Heart left ventricle (tissue), 16 donors: ENCODE data around the gene CNBD2. TPM values are rescaled to one million over a fixed set of nuclear protein-coding genes. Genes with fewer than 3 reads are reported as not detected.
"Not testable (repeated sequence)": the region's sequence is repeated elsewhere in the genome, so short reads cannot be mapped to it uniquely, and the experiment has no call there.

ENCODE experiments used
- ATAC-seq, 4 donors: fragments of 200-7000 bp; cut with Tn5 transposase; one replicate each; pipeline ENCODE4 v1.9.1; 2020 to 2022; ENCODE audit warnings: moderate library complexity in 4 of 4, mild to moderate bottlenecking in 3 of 4, moderate number of reproducible peaks in 1 of 4
- DNase-seq, 5 donors: peaks; one replicate each; pipeline ENCODE4 v3.0.0-alpha.2; 2020
- H3K27ac ChIP-seq, 12 donors: fragments of 200-600 bp; sonication (generic) in 4 of 12; one replicate each; pipeline versions ENCODE4 v1.5.0 to v1.8.0; 2016 to 2022; ENCODE audit warnings: mild to moderate bottlenecking in 2 of 12
- H3K27me3 ChIP-seq, 9 donors: fragments of 200-600 bp; sonication (generic) in 2 of 9; one replicate each; pipeline versions ENCODE4 v1.5.1 to v1.8.0; 2016 to 2022; ENCODE audit warnings: mild to moderate bottlenecking in 3 of 9
- H3K36me3 ChIP-seq, 9 donors: fragments of 200-600 bp; sonication (generic) in 2 of 9; one replicate each; pipeline versions ENCODE4 v1.5.0 to v1.8.0; 2018 to 2022; ENCODE audit warnings: mild to moderate bottlenecking in 2 of 9
- H3K4me1 ChIP-seq, 12 donors: fragments of 200-600 bp; sonication (generic) in 4 of 12; one replicate each; pipeline versions ENCODE4 v1.5.0 to v1.8.0; 2016 to 2022; ENCODE audit warnings: mild to moderate bottlenecking in 3 of 12
- H3K4me3 ChIP-seq, 12 donors: fragments of 200-600 bp; sonication (generic) in 4 of 12; one replicate each; pipeline versions ENCODE4 v1.5.0 to v1.8.0; 2017 to 2022; ENCODE audit warnings: mild to moderate bottlenecking in 9 of 12, moderate library complexity in 4 of 12
- H3K9me3 ChIP-seq, 12 donors: fragments of 200-600 bp; sonication (generic) in 4 of 12; one replicate each; pipeline versions ENCODE4 v1.5.0 to v1.8.0; 2016 to 2022; ENCODE audit warnings: mild to moderate bottlenecking in 1 of 12
- CTCF ChIP-seq, 12 donors: fragments of 200-600 bp; sonication (generic) in 4 of 12; IDR thresholded peaks; one replicate each; pipeline versions ENCODE4 v1.5.0 to v1.8.0; 2018 to 2022; ENCODE audit warnings: antibody characterized with exemption in 12 of 12, mild to moderate bottlenecking in 5 of 12
- POLR2A ChIP-seq, 2 donors: fragments of 450-650 bp; IDR thresholded peaks; one replicate each; pipeline ENCODE4 v1.6.1; 2017; ENCODE audit warnings: antibody characterized with exemption in 2 of 2, mild to moderate bottlenecking in 2 of 2, moderate library complexity in 2 of 2
- WGBS, 4 donors: extraction: QIAGEN DNeasy Blood & Tissue Kit in 2 of 4; methylation state at CpG; one replicate each; pipeline versions ENCODE4 v1.1.5 to v1.1.7; 2013 to 2018; 5-methylcytosine and 5-hydroxymethylcytosine counted together
- intact Hi-C, 10 donors: fragments of 100-400 bp; cut with DNase I; formaldehyde crosslinking; loops; one replicate each; pipeline versions ENCODE4 v1.11.1 to v1.14.2; 2022
- polyA plus RNA-seq, 2 donors: library from polyadenylated mRNA; stranded (reverse); fragments of 200-250 nt; gene quantifications; one replicate each; pipeline ENCODE4 v1.2.3, GENCODE V29; 2013
- total RNA-seq, 9 donors: library from RNA; depleted of rRNA in 2 of 9; stranded (reverse); fragments of >200 nt in 2 of 9; fragmentation: NEBNext Ultra II Directional in 3 of 9; extraction: Animal tissue kit (Norgen Biotek cat#: 25700) in 3 of 9; gene quantifications; one replicate each; pipeline versions ENCODE4 v1.1.0 to v1.2.4, GENCODE V29; 2016 to 2023
- donor health status: ischemic (EF 13 %, LVEDD 7.1; RV severe dilation, severe dysfunction).
- donor health status: healthy with polysubstance abuse.
- donor health status: DM: no; HTN: yes; CAD: no.
- donor health status: DM: no; HTN: no; CAD: no.
- donor health status: ischemic (EF 25% LVEDD 6.9; RV normal size, moderate dysfunction).
- donor health status: ischemic (EF 25% LVEDD 5.7; RV mildly dilated, moderate dysfunction).
- donor health status: healthy.
- donor health status: DM: yes; HTN: yes; CAD: no.
- donor health status: ischemic (EF 35%, LVEDD 5.7; RV mildly dilated, moderate dysfunction).
- donor health status: nonischemic (EF 11% LVEDD 7.7; RV severe dilation, severe dysfunction).
- donor health status: DM: yes; HTN: yes; CAD: no.
- donor health status: PGD.
- donor health status: ischemic (EF 29% LVEDD 5.4; RV normal size, mild dysfunction).
- donor health status: nonischemic (EF 23%, LVEDD 6.1; RV moderate dilation, normal function).

CNBD2 gene
- total and polyA plus RNA-seq, 11 donors: 1.4 to 7.7 (median 3.6) TPM; not detected in 1

DNA sequence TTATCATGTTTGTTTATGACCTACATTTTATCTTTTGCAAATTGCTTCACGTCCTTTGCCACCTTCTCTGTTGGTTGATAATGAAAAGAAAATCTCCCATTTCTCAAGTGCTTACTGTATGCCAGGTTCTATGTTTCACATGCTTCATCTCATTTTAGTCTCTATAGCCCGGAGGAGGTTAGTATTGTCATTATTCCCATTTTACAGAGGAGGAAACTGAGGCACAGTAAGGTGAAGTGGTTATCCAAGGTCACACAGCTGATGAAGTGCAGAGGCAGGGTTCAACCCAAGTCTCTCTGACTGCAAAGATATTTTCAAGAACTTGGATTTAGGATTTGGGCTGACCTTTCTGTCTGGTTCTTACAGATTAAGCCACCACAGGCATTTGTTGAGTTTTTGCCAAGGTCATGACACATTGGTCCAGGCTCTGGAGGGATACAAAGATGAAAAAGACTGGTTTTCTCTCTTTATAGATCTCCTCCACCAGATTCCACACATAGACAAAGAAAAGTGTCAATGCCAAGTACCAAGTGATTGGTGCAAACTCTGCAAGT lies 20.6 kb downstream of the CNBD2 start:
- Histone ChIP-seq H3K27ac (no peak overlapping the region), H3K36me3 (no peaks in the 10 kb centered on the region), H3K9me3 (no peaks in the 10 kb centered on the region), H3K4me3 (no peak overlapping the region), H3K4me1 (peaks cover 0 to 5% (median 0%) of the 10 kb centered on the region in 12 donors), H3K27me3 (no peaks in the 10 kb centered on the region)
- DNase-seq (no peak), ATAC-seq (no peak)
- TF ChIP-seq CTCF (IDR thresholded peaks at IDR 0.05) (no peak), POLR2A (IDR thresholded peaks at IDR 0.05) (no peak)
- whole genome bisulfite sequencing, 4 donors: 80 to 85% (median 83%) methylated on average over 2 of the region's 2 CpGs
- intact Hi-C loops: no loop called here

- Histone ChIP-seq H3K27ac (no peak overlapping the region), H3K27me3 (no peaks in the 10 kb centered on the region), H3K9me3 (no peaks in the 10 kb centered on the region), H3K4me1 (peaks cover 0 to 10% (median 0%) of the 10 kb centered on the region in 12 donors), H3K36me3 (no peaks in the 10 kb centered on the region), H3K4me3 (no peak overlapping the region)
- 30 to 40% (median 36%) methylated on average over 3 of the region's 3 CpGs for WGBS, 4 donors
- intact Hi-C loops: loop anchor here in 5 of 10 donors (5.0 to 10.0 kb wide), 5 partner anchors 56 to 446 kb away; no protein-coding TSS in a partner anchor
- ATAC-seq (no peak), DNase-seq (no peak)
- peak in 10 of 12 donors; percentile 9 to 55 (median 32) for TF ChIP-seq CTCF (IDR thresholded peaks at IDR 0.05)
- TF ChIP-seq POLR2A (IDR thresholded peaks at IDR 0.05): no peak
Measured at GRCh38 chr20:35991142-35991771, 22.9 kb downstream of the CNBD2 start.

DNA sequence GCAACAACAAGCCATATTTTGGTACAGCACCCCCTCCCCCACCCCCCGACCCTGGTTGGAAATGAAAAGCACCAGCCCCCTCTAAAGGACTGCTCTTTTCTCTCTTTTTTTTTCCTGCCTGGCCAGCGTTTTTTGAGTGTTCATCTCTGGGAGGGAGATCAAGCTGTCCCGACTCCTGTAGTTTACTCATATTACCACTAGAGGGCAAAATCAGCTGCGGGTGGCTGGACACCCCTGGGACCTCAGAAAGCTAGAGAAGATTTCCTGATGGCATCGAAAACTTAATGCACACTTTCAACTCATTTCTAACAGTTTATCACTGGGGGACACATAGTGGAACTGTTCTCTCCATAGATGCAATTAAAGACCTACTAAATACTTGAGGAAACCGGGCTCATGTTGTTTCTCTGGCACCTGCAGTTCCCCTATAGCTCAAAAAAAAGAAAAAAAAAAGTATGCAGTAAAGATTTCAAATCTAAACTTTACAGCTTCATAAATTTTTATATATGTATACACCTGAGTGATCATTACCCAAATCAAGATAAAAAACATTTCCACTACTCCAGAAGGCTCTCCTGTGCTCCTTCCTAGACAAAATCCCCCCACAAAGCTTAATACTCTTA lies 24.4 kb downstream of the CNBD2 start:
- TF ChIP-seq POLR2A (IDR thresholded peaks at IDR 0.05): no peak
- TF ChIP-seq CTCF (IDR thresholded peaks at IDR 0.05): peak; percentile 75 to 90 (median 82)
- Histone ChIP-seq H3K4me1 (peaks cover 0 to 10% (median 0%) of the 10 kb centered on the region in 12 donors), H3K9me3 (no peaks in the 10 kb centered on the region), H3K27me3 (no peaks in the 10 kb centered on the region), H3K4me3 (no peak overlapping the region), H3K36me3 (no peaks in the 10 kb centered on the region), H3K27ac (no peak overlapping the region)
- WGBS, 4 donors: 1 to 3% (median 3%) methylated on average over 6 of the region's 6 CpGs
- intact Hi-C loops: loop anchor here in 7 of 10 donors (2.0 to 10.0 kb wide), 7 partner anchors 54 to 444 kb away; no protein-coding TSS in a partner anchor
- DNase-seq (peak in 3 of 5 donors; percentile 32 to 46 (median 35)), ATAC-seq (peak in 3 of 4 donors; percentile 73 to 79 (median 77))

GRCh38 chr20:35994994-35995453 lies 26.6 kb downstream of the CNBD2 start:
- Histone ChIP-seq H3K9me3 (peaks cover 0 to 7% (median 0%) of the 10 kb centered on the region in 12 donors), H3K4me1 (peaks cover 0 to 10% (median 0%) of the 10 kb centered on the region in 12 donors), H3K36me3 (no peaks in the 10 kb centered on the region), H3K27ac (no peak overlapping the region), H3K27me3 (no peaks in the 10 kb centered on the region), H3K4me3 (no peak overlapping the region)
- DNase-seq (peak; percentile 77 to 90 (median 83)), ATAC-seq (peak; percentile 94 to 97 (median 95))
- WGBS, 4 donors: 3 to 6% (median 5%) methylated on average over 6 of the region's 6 CpGs
- intact Hi-C loops: loop anchor here (1.0 to 10.0 kb wide), 10 partner anchors 52 to 442 kb away; no protein-coding TSS in a partner anchor
- TF ChIP-seq CTCF (IDR thresholded peaks at IDR 0.05): peak; percentile 78 to 96 (median 90)
- TF ChIP-seq POLR2A (IDR thresholded peaks at IDR 0.05): no peak

DNA sequence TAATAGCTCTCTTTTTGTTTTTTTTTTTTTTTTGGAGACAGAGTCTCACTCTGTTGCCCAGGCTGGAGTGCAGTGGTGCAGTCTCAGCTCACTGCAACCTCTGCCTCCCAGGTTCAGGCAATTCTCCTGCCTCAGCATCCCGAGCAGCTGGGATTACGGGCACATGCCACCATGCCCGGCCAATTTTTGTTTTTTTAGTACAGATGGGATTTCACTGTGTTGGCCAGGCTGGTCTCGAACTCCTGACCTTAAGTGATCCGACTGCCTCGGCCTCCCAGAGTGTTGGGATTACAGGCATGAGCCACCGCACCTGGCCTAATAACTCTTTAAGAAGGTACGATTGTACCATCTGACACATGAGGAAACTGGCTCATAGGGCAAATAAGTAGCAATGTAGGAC lies 28.1 kb downstream of the CNBD2 start:
- H3K4me1 ChIP-seq, ATAC-seq, H3K27me3 ChIP-seq, H3K4me3 ChIP-seq, H3K36me3 ChIP-seq, DNase-seq, H3K27ac ChIP-seq: not testable (repeated sequence)
- WGBS, 4 donors: 92 to 96% (median 95%) methylated on average over 8 of the region's 8 CpGs
- intact Hi-C loops: loop anchor here in 4 of 10 donors (5.0 to 10.0 kb wide), 4 partner anchors 198 to 441 kb away; no protein-coding TSS in a partner anchor
- peaks cover 0 to 12% (median 0%) of the 10 kb centered on the region in 12 donors for H3K9me3 ChIP-seq

GRCh38 chr20:36001331-36001730 lies 32.9 kb downstream of the CNBD2 start:
- H3K36me3 ChIP-seq, intact Hi-C loops, H3K4me3 ChIP-seq, H3K4me1 ChIP-seq, H3K27ac ChIP-seq, H3K27me3 ChIP-seq, ATAC-seq, DNase-seq: not testable (repeated sequence)
- WGBS, 4 donors: 94 to 100% (median 98%) methylated on average over 6 to 24 of the region's 34 CpGs; no CpG with 5 or more reads in 1 of the 4 donors
- H3K9me3 ChIP-seq: peaks cover 0 to 24% (median 0%) of the 10 kb centered on the region in 12 donors
